Activated T-helper 1 cell treated with anti-CD3 and anti-CD28 coated beads, Interleukin-2, amount 50 U/mL, for 16 hours (primary cell): Measurements from ENCODE around the gene PPP6R1.

Experiments used
- DNase-seq, 2 donors: peaks; one replicate each; pipeline ENCODE4 v3.0.0-alpha.2; 2020; ENCODE audit warnings: low read depth in 1 of 2, low spot score in 1 of 2

Gene PPP6R1

DNA sequence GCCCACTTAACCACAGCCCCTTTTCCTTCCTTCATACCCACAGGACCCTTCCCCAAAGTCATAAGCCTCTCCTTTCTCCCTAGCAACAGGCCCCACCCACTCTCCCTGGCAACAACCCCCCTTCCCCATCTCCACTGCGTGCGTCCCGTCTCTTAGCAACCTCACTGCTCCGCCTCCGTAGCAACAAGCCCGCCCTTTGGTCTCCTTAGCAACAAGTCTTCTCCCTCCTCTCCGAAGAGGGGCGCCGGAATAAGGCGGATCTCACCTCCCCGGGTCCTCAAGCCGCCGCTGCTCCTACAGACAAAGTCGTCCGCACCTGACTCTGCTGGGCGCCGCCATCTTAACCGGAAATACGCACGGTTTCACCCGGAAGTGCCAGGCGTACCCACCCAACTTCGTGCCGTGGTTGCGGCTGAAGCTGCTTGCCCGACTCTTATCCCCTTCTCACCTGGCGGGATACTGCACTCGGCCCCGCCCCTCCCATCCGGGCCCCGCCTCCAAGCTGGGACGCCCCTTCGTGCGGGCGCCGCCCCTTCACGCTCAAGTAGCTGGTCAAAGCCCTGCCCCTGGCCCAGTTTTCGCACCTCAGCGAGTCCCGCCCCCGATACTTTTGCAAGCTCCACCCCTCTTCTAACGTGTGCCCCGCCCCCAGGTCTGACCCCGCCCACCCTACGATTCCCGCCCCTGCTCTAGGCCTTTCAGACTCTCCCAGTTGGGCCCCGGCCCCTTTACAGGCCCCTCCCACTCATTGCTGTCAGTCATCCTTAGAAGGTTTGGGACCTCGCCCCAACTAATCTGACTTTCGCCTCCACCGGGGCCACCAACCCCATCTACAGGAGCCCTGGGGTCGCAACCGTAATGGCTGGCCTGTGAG, 21.2 kb upstream of the PPP6R1 start, which contains the start of gene HSPBP1:
TSS of gene HSPBP1 (minus strand) at position 341 of the 874 bp plus-strand sequence. CDS start 502 bp downstream, outside the sequence.
- DNase-seq: peak; percentile 84 to 88

DNA sequence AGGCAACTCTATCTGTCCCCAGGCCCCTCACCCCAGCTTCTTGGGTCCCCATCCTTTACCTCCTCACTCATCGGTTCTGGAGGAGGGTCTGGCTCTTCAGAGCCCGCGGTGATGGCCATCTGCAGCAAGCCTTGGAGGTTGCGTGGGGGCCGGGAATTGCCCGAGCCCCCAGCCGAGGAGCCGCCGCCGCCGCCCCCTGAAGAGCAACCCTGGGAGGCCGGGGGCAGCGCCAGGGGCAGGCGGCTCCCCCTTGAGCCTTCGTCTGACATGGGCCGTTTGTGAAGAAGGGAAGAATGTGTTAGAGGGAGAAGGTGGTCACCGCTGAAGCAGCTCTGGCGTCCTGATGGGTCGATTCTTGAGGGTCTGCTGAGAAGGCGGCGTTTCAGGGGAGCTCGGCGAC, 20.5 kb upstream of the PPP6R1 start:
- DNase-seq: no peak

DNA sequence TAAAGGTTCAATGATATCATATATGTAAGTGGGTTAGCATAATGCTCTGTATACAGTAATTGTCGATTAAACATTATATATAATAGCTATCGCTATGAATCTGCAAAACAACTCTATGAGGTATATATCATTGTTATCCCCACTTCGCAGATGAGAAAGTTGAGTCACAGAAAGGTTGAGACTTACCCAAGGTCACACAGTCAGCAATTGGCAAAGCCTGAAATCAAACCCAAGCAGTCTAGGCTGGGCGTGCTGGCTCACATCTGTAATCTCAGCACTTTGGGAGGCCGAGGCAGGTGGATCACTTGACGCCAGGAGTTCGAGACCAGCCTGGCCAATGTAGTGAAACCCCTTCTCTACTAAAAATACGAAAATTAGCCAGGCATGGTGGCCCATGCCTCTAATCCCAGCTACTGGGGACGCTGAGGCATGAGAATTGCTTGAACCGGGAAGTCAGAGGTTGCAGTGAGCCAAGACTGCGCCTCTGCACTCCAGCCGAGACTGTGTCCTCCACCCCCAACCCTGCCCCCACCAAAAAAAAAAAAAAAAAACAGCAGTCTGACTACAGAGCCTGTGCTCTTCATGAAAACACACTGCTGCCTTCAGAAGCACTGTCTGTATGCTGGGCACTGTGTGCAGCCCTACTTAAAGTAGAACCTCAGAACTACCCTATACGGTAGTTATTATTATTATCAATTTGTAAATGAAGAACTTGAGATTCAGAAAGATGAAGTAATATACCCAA, 19.7 kb upstream of the PPP6R1 start:
- DNase-seq: no peak

DNA sequence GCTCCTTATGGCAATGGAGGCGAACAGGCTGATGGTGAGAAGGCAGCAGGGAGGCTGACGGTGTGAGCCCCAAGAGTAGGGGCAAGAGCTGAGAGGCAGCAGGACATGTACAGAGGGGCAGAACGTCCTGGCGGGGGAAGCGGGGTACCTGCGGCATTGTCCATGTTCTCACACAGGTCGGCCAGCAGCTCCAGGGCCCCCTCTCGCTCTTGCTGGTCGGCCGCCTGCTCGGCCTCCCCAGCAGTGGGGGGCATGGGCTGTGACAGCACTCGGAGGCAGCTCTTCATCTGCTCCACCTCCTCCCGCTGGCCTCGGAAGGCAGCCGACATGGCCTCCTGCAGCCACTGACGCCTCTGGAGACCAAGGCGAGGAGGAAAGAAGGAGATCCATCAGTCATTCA, 18.7 kb upstream of the PPP6R1 start:
- no peak for DNase-seq

DNA sequence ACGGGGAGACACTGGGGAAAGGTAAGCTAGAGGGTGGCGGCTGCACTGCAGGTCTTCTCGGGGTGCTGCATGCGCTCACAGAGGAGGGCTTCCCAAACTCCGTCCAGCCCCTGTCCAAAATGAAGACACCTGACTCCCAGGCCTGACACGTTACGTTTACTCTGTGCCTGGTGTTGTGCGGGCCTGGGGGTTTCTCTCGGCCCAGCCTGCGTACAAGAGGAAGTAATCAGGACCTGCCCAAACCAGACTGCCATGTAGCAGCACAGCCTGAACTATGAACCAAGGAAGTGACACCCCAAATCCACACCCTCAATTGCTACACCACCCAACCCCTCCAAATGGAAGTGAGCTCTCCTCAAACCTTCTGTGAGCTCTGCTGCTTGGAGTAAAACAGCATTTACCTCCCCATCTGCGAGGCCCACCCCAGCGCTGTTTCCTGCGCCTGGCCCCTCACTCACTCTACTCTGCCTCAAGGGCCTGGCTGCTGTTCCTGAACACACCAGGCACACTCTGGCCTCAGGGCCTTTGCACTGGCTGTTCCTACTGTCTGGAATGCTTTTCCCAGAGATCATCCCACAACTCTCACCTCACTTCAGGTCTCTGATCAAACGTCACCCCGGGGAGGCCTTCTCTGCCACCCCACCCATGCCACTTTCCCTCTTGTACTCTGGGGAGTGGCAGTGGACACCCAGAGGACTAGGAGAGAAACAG, 18.1 kb upstream of the PPP6R1 start:
- no peak for DNase-seq

DNA sequence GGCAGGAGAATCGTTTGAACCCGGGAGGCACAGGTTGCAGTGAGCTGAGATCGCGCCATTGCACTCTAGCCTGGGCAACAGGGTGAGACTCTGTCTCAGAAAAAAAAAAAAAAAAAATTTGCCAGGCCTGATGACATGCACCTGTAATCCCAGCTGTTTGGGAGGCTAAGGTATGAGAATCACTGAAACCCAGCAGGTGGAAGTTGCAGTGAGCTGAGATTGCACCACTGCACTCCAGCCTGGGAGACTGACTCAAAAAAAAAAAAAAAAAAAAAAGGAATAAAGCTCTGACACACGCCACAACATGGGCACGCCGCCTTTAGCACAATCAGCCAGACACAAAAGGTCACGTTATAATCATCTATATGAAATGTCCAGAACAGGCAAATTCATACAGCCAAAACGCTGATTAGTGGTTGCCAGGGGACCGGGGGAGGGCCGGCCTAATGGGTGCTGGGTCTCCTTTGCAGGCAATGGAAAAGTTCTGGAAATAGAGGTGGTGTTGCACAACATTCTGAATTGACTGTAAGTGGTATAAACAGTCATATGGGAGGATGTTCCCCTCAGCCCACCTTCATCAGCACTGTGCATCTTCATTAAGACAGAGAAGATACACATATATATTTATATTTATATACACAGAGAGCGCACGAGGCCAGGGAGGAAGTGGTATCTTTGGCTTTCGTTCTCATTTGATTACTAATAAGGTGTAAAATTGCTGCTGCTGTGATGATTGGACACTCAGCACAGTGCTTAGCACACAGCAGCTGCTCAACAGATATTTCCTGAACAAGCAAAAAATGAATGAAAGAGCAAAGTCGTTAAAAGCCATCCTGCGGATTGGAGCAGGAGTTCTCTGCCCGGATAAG, 17.3 kb upstream of the PPP6R1 start:
- no peak for DNase-seq

DNA sequence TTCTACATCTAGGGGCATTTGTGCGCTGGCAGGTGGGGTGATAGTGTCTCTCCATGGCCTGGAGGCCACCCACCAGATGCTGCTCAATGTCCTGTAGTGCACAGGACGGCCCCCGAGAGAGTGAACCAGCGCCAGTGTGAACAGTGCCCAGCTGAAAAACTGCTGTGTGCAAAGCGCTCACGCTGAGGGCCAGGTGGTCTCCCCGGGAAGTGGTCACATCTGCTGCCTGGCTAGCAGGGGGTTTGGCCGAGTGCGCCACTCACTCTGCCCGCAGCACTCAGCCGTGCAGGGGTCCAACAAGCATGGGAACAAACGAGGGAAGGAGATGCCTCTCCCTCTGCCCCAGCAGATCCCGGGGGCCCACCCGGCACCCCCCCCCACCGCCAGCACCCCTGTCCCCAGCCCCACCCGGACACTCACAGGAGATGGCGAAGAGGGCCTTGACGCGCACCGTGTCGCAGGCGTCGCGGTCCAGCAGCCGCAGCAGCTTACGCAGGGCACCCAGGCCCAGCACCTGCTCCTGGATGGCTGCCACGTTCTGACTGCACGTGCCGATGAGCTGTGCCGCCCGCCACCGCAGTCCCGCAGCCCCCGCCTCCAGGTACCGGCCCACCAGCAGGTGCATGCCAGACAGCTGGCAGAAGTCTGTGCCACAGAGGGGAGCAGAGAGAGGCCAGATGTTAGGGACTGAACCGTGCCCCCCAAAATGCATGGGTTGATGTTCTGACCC, 15.3 kb upstream of the PPP6R1 start:
- no peak for DNase-seq

DNA sequence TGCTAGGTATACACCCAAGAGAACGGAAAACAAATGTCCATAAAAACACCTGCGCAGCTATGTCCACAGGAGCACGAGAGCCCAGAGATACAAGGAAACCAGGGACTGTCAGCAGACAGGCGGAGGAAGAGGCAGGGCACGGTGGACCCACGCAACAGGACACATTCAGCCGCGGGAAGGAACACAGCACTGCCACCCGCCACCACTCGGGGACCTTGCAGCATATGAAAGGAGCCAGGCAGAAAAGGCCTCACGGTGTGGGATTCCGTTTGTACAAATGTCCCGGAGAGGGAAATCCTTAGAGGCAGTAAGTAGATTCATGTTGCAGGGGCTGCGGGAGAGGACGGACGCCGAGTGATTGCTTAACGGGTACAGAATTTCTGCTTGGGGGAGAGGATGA, 13.3 kb upstream of the PPP6R1 start:
- DNase-seq: no peak

DNA sequence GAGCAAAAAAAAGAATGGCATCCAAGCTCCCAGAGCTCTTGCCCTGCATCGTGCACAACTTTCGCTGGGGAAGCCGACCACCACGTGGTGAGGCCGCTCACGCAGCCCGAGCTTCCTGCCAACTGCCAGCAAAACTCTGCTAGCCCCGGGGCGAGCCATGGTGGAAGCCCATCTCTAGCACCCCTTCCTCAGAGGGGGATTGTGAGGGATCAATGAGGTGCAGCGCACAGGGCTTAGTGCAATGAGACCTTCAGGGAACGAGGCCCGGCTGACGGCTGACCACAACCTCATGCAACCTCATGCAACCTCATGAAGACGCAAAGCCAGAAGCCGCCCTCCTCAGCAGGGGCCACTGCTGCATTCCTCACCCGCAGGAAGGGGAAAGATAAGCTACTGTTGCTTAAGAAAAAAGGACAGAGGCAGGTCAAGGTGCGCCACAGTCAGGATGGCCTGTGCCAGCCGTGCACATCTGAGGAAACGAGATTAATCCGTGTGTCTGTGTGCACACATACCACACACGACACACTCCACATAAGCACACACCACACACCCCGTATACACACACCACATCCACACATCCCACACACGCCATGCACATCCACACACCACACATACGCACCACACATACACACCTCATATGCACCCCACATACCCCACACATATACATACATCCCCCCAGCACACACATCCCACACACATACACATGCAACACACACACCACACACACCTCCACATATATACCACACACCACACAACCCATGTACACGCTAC, 11.5 kb upstream of the PPP6R1 start:
- no peak for DNase-seq

DNA sequence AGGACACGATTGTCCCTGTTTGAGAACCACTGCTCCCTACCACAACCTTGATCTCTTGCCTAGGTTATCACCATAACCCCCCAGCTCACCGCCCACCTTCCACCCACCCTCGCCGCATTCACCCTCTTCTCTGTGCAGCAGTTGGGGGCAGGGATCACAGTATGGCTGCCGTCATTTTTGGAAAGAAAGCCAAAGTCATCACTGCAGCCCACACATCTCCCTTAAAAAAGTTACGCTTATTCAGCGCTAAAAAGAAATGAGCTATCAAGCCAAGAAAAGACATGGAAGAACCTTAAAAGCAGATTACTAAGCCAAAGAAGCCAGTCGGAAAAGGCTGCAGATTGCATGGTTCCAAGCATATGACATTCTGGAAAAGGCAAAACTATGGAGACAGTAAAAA, 10.5 kb upstream of the PPP6R1 start:
- no peak for DNase-seq

DNA sequence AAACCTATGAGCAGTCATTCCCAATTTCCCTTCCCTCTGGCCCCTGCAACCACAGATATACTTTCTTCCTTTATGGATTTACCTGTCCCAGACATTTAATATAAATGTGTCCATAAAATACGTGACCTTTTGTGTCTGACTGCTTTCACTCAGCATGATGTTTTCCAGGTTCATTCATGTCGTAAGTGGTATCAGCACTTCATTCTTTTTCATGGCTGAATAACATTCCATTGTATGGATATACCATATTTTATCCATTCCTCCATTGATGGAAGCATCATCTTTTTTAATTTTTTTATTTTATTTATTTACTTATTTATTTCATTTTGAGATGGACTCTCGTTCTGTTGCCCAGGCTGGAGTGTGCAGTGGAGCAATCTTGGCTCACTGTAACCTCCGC, 8.0 kb upstream of the PPP6R1 start:
- DNase-seq: no peak

DNA sequence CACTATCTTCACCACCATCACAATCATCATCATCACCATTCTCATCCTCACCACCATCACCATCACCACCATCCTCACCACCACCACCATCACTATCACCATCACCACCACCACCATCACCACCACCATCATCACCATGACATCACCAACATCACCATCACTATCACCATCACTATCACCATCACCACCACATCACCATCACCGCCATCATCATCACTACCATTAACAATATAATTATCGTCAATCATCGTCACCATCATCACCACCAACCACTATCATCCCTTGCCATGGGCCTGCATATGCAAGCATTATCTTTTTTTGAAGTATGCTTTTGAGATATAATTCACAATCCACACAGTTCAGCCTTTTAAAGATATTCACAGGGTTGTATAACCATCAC, 7.6 kb upstream of the PPP6R1 start:
- no peak for DNase-seq

DNA sequence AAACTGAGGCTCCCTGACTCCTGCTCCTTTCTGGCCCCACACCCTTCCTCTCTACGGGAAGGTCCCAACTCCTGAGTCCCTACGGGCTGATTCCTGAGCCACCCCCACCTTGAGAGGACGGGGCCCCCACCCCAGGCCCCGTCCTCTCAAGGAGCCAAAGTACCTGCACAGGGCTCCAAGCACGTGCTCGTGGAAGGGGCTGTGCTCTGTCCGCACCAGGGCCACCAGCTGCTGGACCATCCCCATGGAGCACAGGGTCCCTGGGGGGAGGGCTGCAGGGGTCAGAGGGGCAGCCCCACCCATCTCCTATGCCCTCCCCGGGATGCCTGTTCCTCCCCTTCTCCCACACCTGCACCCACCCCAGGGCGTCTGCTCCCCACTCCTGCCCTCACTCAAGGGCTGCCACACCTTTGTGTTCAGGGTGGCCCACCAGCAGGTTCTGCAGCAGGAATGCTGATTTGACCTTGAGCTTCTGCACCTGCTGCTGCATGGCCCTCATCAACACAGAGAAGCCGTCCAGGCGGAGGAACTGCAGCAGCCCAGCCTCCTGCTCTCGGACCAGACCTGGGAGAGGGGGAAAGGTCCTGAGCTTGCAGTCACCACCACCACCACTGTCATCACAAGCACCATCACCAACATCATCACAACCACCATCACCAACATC, 7.0 kb upstream of the PPP6R1 start:
- DNase-seq: no peak

DNA sequence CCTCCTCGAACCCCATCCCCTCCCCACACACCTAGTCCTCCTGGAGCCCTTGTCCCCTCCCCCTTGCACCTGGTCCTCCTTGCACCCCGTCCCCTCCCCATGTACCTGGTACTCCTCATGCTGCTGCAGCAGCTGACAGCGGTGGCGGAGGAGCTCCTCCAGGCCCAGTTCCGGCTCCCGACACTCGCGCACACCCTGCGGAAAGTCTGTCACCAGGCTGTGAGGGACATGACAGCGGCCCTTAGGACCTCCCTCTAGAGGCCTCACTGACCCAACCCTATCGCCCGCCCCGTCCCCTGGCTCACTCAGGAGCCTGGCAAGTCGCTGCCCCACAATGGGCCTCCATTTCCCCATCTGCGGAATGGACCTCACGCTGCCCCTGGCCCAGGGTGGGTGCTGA, 6.4 kb upstream of the PPP6R1 start:
- DNase-seq: no peak

DNA sequence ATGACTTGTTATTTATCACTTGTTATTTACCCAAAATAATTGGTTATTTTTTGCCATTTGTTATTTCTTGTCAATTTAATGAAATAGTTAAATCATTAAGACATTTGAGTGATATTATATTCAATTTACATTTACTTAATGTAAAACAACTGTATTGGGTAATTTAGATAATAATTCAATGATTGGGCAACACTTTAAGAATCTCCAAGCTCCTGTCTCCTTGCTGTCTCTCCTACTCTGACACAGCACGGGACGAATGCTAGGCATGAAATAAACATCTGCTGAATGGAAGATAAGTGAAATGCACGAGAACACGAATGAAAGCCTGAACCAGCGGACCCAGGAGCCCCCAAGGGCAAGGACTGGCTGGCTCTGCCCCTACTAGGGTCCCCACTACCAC, 5.7 kb upstream of the PPP6R1 start:
- no peak for DNase-seq

DNA sequence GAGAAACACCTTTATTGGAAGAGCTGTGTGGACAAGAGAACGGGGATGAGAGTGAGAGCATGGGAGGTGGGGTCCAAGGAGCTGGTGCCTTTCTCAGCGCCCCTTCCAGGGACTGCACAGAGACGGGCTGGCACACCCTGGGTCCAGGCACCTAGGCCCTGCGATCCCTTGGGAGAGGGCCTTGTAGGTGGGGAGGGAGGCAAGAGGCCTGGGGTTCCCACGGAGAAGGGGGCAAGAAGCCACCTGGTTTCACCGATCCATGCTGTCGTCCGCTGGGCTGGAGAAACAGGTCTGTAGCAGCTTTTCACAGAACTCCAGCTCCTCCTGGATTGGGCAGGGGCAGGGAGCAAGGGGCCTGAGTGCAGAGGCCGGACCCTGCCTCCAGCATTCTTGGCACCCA, 3.5 kb upstream of the PPP6R1 start:
- DNase-seq: no peak

DNA sequence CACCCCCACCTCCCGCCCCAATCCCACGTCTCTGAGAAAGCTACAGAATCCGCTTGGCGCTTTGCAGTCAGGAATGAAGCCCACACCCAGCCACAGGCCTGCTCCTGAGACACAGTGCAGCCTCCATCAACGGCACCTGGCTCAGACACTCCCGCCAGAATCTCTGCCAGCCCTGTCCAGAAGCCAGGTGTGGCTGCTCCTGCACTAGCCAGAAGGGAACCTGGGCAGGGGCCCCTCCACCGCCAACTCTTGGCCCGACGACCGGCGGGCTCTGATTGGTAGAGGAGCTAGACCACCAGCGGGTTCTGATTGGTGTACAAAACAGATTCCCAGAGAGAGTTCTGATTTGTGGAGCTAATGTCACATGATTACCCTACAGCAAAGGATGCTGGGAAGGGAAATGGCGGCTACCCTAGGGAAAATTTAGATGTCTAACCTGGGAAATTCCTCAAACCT, 2.9 kb upstream of the PPP6R1 start:
- no peak for DNase-seq

DNA sequence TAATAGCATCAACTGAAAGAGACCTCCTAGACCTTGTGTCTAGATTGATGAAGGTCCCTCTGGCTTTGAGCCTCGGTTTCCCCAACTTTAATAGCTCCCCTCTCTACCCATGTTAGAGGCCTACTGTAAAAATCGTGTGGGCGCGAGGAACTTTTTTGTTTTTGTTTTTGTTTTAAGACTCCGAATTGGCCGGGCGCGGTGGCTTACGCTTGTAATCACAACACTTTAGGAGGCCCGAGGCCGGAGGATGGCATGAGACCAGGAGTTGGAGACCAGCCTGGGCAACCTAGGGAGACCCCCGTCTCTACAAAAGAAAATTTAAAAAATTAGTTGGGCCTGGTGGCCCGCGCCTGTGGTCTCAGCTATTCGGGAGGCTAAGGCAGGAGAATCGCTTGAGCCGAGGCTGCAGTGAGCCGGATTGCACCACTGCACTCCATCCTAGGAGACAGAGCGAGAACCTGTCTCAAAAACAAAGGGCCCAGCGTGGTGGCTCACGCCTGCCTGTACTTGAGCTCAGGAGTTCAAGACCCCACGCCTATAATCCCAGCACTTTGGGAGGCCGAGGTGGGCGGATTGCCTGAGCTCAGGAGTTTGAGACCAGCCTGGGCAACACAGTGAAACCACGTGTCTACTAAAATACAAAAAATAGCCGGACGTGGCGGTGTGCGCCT, 858 bp upstream of the PPP6R1 start:
- no peak for DNase-seq
